Measurements from ENCODE around the gene EEF2KMT. TPM values are rescaled to one million over a fixed set of nuclear protein-coding genes. Genes with fewer than 3 reads are reported as not detected.
"Not testable (repeated sequence)": the region's sequence is repeated elsewhere in the genome, so short reads cannot be mapped to it uniquely, and the experiment has no call there.

The EEF2KMT gene
- total RNA-seq, 1 donor from 2014 or later = 9.8 TPM

- DNase-seq (ENCODE audit: low spot score) = not testable (repeated sequence)
Observed at GRCh38 chr16:5095145-5095830, 2.3 kb downstream of the EEF2KMT start.

- DNase-seq (ENCODE audit: low spot score) = not testable (repeated sequence)
Observed at GRCh38 chr16:5093746-5094145, 3.8 kb downstream of the EEF2KMT start.

- not testable (repeated sequence) for DNase-seq (ENCODE audit: low spot score)
Observed at GRCh38 chr16:5093081-5093480, 4.5 kb downstream of the EEF2KMT start.

GRCh38 chr16:5090592-5090991, 7.0 kb downstream of the EEF2KMT start:
- DNase-seq (ENCODE audit: low spot score) = not testable (repeated sequence)

GRCh38 chr16:5089911-5090555, 7.6 kb downstream of the EEF2KMT start:
- DNase-seq (ENCODE audit: low spot score) = not testable (repeated sequence)

- DNase-seq (ENCODE audit: low spot score) = not testable (repeated sequence)
Observed at GRCh38 chr16:5088936-5089335, 8.7 kb downstream of the EEF2KMT start.

GRCh38 chr16:5088086-5088790, 9.4 kb downstream of the EEF2KMT start:
- not testable (repeated sequence) for DNase-seq (ENCODE audit: low spot score)

GRCh38 chr16:5085716-5086115, 11.9 kb downstream of the EEF2KMT start:
- DNase-seq (ENCODE audit: low spot score) = not testable (repeated sequence)

- DNase-seq (ENCODE audit: low spot score) = peak; percentile 46
Observed at GRCh38 chr16:5084802-5085201, 12.8 kb downstream of the EEF2KMT start.

GRCh38 chr16:5084099-5084731, 13.4 kb downstream of the EEF2KMT start:
- not testable (repeated sequence) for DNase-seq (ENCODE audit: low spot score)

- DNase-seq (ENCODE audit: low spot score) = not testable (repeated sequence)
Observed at GRCh38 chr16:5083646-5084045, 13.9 kb downstream of the EEF2KMT start.

- not testable (repeated sequence) for DNase-seq (ENCODE audit: low spot score)
Observed at GRCh38 chr16:5080996-5081395, 16.6 kb downstream of the EEF2KMT start.

GRCh38 chr16:5080461-5080860, 17.1 kb downstream of the EEF2KMT start:
- DNase-seq (ENCODE audit: low spot score) = not testable (repeated sequence)

GRCh38 chr16:5078626-5079025, 19.0 kb downstream of the EEF2KMT start:
- no peak for DNase-seq (ENCODE audit: low spot score)

GRCh38 chr16:5077304-5077703, 20.3 kb downstream of the EEF2KMT start:
- DNase-seq (ENCODE audit: low spot score) = no peak

GRCh38 chr16:5075637-5076036, 22.0 kb downstream of the EEF2KMT start:
- no peak for DNase-seq (ENCODE audit: low spot score)

GRCh38 chr16:5073771-5074170, 23.8 kb downstream of the EEF2KMT start:
- not testable (repeated sequence) for DNase-seq (ENCODE audit: low spot score)

- DNase-seq (ENCODE audit: low spot score) = no peak
Observed at GRCh38 chr16:5073279-5073629, 24.3 kb downstream of the EEF2KMT start.

- DNase-seq (ENCODE audit: low spot score) = no peak
Observed at GRCh38 chr16:5072334-5073278, 25.0 kb downstream of the EEF2KMT start.

- DNase-seq (ENCODE audit: low spot score) = peak; percentile 91
Observed at GRCh38 chr16:5071681-5072333, 25.8 kb downstream of the EEF2KMT start, which contains the start of gene ALG1. Gene ALG1, plus strand, starts transcription at chr16:5071843. Its CDS starts 7 bp downstream, at chr16:5071850.

GRCh38 chr16:5071341-5071680, 26.3 kb downstream of the EEF2KMT start:
- DNase-seq (ENCODE audit: low spot score) = no peak

Data from mucosa of gallbladder (tissue), 1 donor.